T-cell (primary cell): ENCODE results near the gene GPR55. TPM values are rescaled to one million over a fixed set of nuclear protein-coding genes. Genes with fewer than 3 reads are reported as not detected.

ENCODE experiments used
- ATAC-seq, 4 experiments: fragments of 200-7000 bp in 3 of 4; fragments of 150-1000 bp in 1 of 4; cut with Tn5 transposase; replicated peaks in 1 of 4; 1 replicate in 3 of 4; 2 replicates in 1 of 4; pipeline ENCODE4 v1.10.0; 2021; ENCODE audit warnings: moderate library complexity in 3 of 4, mild to moderate bottlenecking in 2 of 4, moderate number of reproducible peaks in 1 of 4
- CTCF ChIA-PET, 2 donors: fragments of 300-600 bp; sonication (Branson Sonifier 250); formaldehyde crosslinking; loops; one replicate each; lab custom pipeline; 2022; ENCODE audit warnings: antibody characterized with exemption in 2 of 2; lab: Charles Lee
- POLR2A ChIA-PET, 2 donors: fragments of 300-600 bp; sonication (Branson Sonifier 250); formaldehyde crosslinking; loops; one replicate each; lab custom pipeline; 2022; ENCODE audit warnings: antibody characterized with exemption in 2 of 2; lab: Charles Lee
- DNase-seq, 35 experiments: peaks; one replicate each; pipeline versions ENCODE4 v3.0.0 to v3.0.0-alpha.2; 2013 to 2023
- H3K27ac ChIP-seq: one replicate; pipeline ENCODE4 v1.5.1; 2013; ENCODE audit warnings: low read length
- H3K27me3 ChIP-seq, 2 experiments: replicated peaks in 1 of 2; 1 replicate in 1 of 2; 2 replicates in 1 of 2; pipeline versions ENCODE4 v1.6.1 to v1.7.0; 2013; ENCODE audit warnings: low read length in 1 of 2, mixed read lengths in 1 of 2; ENCODE audit not compliant: control insufficient read depth in 2 of 2, insufficient read depth in 2 of 2; ENCODE audit errors: extremely low read depth in 1 of 2
- H3K36me3 ChIP-seq, 2 donors: 1 replicate in 1 of 2; 2 replicates in 1 of 2; pipeline versions ENCODE4 v1.6.1 to v1.7.0; 2013; ENCODE audit warnings: low read length in 1 of 2; ENCODE audit not compliant: control insufficient read depth in 2 of 2, insufficient read depth in 1 of 2; ENCODE audit errors: extremely low read depth in 1 of 2
- H3K4me1 ChIP-seq, 2 experiments: 1 replicate in 1 of 2; 2 replicates in 1 of 2; pipeline versions ENCODE4 v1.6.1 to v1.7.0; 2013; ENCODE audit warnings: low read length in 2 of 2, mixed read lengths in 1 of 2; ENCODE audit not compliant: insufficient read depth in 2 of 2, control insufficient read depth in 1 of 2; ENCODE audit errors: extremely low read depth in 1 of 2
- H3K4me3 ChIP-seq, 2 donors: 1 replicate in 1 of 2; 2 replicates in 1 of 2; pipeline versions ENCODE4 v1.5.1 to v1.7.0; 2013; ENCODE audit warnings: mild to moderate bottlenecking in 2 of 2, low read length in 1 of 2, moderate library complexity in 1 of 2; ENCODE audit not compliant: control insufficient read depth in 1 of 2; ENCODE audit errors: extremely low read depth in 1 of 2
- H3K9me3 ChIP-seq: 2 replicates; pipeline ENCODE4 v1.7.0; 2013
- H3K27ac Mint-ChIP-seq, 2 donors: one replicate each; pipeline ENCODE4 v1.8.0; 2020 to 2021; ENCODE audit warnings: mild to moderate bottlenecking in 2 of 2, mixed read lengths in 2 of 2
- H3K27me3 Mint-ChIP-seq, 2 donors: one replicate each; pipeline ENCODE4 v1.8.0; 2021 to 2022; ENCODE audit warnings: mixed read lengths in 2 of 2
- H3K36me3 Mint-ChIP-seq: one replicate; pipeline ENCODE4 v1.8.0; 2021; ENCODE audit warnings: mixed read lengths
- H3K4me1 Mint-ChIP-seq, 3 donors: one replicate each; pipeline ENCODE4 v1.8.0; 2020 to 2022; ENCODE audit warnings: mixed read lengths in 3 of 3, mild to moderate bottlenecking in 1 of 3
- H3K4me3 Mint-ChIP-seq, 3 donors: one replicate each; pipeline ENCODE4 v1.8.0; 2020 to 2022; ENCODE audit warnings: mild to moderate bottlenecking in 3 of 3, mixed read lengths in 3 of 3, moderate library complexity in 3 of 3
- H3K9me3 Mint-ChIP-seq, 3 donors: one replicate each; pipeline ENCODE4 v1.8.0; 2020 to 2022; ENCODE audit warnings: mixed read lengths in 3 of 3
- WGBS: methylation state at CpG from one replicate; pipeline ENCODE4 v1.1.5; 2013; ENCODE audit warnings: missing lambda C conversion rate; ENCODE audit not compliant: insufficient coverage; 5-methylcytosine and 5-hydroxymethylcytosine counted together
- total RNA-seq, 35 experiments: library from RNA in 6 of 35; stranded (reverse) in 6 of 35; fragments of 120-200 nt in 1 of 35; gene quantifications; one replicate each; pipeline versions ENCODE4 v1.2.1 to v1.2.4 and lab custom pipeline; 2013 to 2026

The GPR55 gene
- total RNA-seq, 5 donors from 2014 or later (not counting 1 experiment from before 2014, with no cell fraction given): 2.7 to 15.5 (median 7.8) TPM

DNA sequence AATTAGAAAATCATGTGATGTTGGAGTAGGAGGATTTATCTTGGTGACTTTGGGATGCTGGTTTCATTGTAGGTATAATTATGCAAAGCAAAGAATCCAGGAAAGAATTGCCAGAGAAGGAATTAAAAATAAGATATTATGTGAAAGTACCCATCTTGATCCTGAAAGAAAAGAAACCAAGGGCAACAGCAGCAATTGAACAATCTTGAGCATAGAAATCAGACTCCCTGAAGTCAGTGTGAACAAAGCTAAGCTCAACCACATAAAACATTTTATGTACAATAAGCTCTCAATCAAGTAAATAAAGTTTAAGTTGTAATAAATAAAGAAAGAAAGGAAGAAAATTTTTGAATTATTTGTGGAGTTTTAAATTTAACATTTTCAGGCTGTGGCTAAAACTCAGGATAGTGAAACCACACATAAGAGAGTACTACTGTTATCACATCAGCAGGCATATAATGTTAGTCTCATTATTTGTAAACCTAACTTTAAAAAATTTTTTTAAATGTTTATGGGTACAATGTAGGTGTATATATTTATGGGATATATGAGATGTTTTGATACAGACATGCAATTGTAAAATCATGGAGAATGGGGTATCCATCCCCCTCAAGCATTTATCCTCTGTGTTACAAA, 32.8 kb upstream of the GPR55 start:
- Histone ChIP-seq H3K4me3 (no peak overlapping the region), H3K27me3 (peaks cover 15 to 32% of the 10 kb centered on the region in 2 experiments), H3K36me3 (no peaks in the 10 kb centered on the region), H3K9me3 (no peaks in the 10 kb centered on the region), H3K4me1 (peaks cover 0 to 9% of the 10 kb centered on the region in 2 experiments), H3K27ac (no peak overlapping the region)
- Mint-ChIP-seq H3K27me3 (peaks cover 54% of the 10 kb centered on the region in 2 donors), H3K4me3 (peak overlapping the region; percentile 76 to 85 (median 82)), H3K27ac (no peak overlapping the region), H3K9me3 (no peaks in the 10 kb centered on the region), H3K4me1 (peaks cover 12 to 21% (median 15%) of the 10 kb centered on the region in 3 donors), H3K36me3 (no peaks in the 10 kb centered on the region)
- ATAC-seq: no peak
- ChIA-PET POLR2A (no interaction called here), CTCF (no interaction called here)
- no peak for DNase-seq

DNA sequence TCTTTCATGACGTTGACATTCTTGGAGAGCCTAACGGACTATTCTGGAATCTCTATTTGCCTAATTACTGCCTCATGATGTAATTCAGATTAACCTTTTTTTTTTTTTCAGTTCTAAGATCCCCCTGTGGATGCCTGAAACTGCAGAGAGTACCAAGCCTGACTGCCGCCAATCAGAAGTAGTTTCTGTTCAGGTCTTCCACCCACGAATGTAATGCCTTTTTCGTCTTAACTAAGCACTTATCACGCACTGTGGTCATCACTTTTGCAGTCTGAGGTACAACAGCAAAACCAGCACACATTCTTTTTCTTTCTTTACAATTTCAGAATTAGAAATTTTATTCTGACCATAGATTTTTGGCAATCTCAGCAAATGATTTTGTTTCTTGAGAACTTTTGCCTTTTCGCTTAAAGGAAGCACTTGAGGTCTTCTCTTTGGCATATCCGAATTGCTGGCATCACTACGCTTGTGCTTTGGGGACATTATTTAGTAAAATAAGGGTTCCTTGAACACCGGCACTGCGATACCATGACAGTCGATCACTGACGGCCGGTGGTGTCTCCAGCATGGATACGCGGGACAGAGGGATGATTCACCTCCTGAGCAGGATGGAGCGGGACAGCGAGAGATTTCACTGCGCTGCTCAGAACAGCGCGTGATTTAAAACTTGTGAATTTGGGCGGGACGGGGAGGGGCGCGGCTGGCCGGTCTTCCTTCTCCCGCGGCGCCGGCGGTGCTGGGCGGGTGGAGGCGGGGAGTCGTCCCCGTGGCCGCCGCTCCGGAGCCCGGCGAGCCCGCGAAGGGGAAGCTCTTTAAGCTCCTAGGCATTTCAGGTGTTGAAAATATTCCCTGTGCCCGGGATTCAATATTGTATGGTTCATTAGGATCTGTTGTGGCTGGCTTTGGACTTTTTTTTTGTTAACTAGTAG, 32.0 kb upstream of the GPR55 start:
- Histone ChIP-seq H3K9me3 (no peaks in the 10 kb centered on the region), H3K27ac (no peak overlapping the region), H3K4me3 (peak overlapping the region; percentile 44 to 52), H3K36me3 (no peaks in the 10 kb centered on the region), H3K27me3 (peaks cover 15 to 39% of the 10 kb centered on the region in 2 experiments), H3K4me1 (peaks cover 0 to 9% of the 10 kb centered on the region in 2 experiments)
- DNase-seq (peak in 5 of 35 experiments; percentile 15 to 61 (median 23)), ATAC-seq (peak; percentile 65 to 82 (median 74))
- Mint-ChIP-seq H3K4me3 (peak overlapping the region; percentile 76 to 85 (median 82)), H3K36me3 (no peaks in the 10 kb centered on the region), H3K9me3 (no peaks in the 10 kb centered on the region), H3K4me1 (peaks cover 12 to 21% (median 15%) of the 10 kb centered on the region in 3 donors), H3K27ac (peak overlapping the region in 1 of 2 donors; percentile 50), H3K27me3 (peaks cover 51 to 56% of the 10 kb centered on the region in 2 donors)
- ChIA-PET CTCF (no interaction called here), POLR2A (no interaction called here)
- WGBS: 6% methylated on average over 32 of the region's 43 CpGs

DNA sequence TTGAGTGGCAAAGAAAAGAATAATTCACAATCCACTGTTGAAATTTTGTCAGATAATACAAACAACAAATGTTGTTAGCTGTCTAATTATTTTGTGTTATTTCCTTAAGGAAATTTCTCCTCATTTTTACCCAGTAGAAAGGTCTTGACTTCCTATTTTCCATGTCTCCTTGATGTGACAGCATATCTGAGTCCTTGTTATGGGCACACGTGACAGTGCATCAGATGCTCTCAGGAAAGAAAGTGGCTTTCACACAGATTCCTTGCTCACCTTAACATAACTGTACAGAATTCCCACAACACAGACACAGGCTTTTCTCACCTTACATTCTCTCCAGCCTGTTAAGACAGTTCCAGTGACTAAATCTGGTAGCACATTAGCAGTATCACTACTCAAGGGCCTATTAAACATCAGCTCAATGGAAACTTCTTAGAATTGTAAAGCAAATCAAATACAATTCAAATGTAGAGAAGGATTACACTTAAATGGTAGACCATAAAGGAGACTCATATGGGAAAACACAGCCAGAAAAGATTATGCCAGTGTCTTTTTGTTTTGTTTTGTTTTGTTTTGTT, 30.2 kb upstream of the GPR55 start:
- H3K36me3 ChIP-seq: no peaks in the 10 kb centered on the region
- ATAC-seq: no peak
- Mint-ChIP-seq H3K4me3 (no peak overlapping the region), H3K4me1 (peaks cover 14 to 21% (median 17%) of the 10 kb centered on the region in 3 donors), H3K36me3 (no peaks in the 10 kb centered on the region), H3K9me3 (no peaks in the 10 kb centered on the region), H3K27ac (no peak overlapping the region), H3K27me3 (peaks cover 43 to 52% of the 10 kb centered on the region in 2 donors)
- ChIA-PET POLR2A (no interaction called here), CTCF (no interaction called here)
- no peak for DNase-seq
- no peaks in the 10 kb centered on the region for H3K9me3 ChIP-seq
- no peak overlapping the region for H3K4me3 ChIP-seq
- WGBS: 82% methylated on average over 1 of the region's 1 CpG
- peaks cover 0 to 9% of the 10 kb centered on the region in 2 experiments for H3K4me1 ChIP-seq
- H3K27ac ChIP-seq: no peak overlapping the region
- peaks cover 15 to 43% of the 10 kb centered on the region in 2 experiments for H3K27me3 ChIP-seq

DNA sequence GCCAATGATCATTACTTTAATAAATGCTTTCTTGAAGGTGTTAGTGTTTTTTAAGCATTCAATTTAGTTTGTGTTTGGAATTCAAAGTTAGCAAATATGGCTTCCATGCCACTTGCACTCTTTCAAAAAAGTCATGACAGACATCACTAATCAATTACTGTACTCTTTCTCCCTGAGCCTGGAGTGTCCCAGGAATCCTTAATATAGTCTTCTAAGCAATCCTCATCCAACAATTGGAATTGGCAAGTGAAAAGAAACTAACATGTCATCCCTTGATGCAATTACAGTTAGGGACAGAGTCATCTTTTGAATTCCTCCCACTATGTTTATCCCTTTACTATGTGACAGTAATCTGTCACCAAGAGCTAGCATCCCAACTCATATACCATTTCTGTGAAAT, 29.7 kb upstream of the GPR55 start:
- H3K9me3 ChIP-seq: no peaks in the 10 kb centered on the region
- Mint-ChIP-seq H3K27me3 (peaks cover 38 to 48% of the 10 kb centered on the region in 2 donors), H3K4me1 (peaks cover 14 to 21% (median 18%) of the 10 kb centered on the region in 3 donors), H3K36me3 (no peaks in the 10 kb centered on the region), H3K9me3 (no peaks in the 10 kb centered on the region), H3K27ac (no peak overlapping the region), H3K4me3 (no peak overlapping the region)
- no peak overlapping the region for H3K27ac ChIP-seq
- no peaks in the 10 kb centered on the region for H3K36me3 ChIP-seq
- CTCF ChIA-PET: no interaction called here
- H3K4me3 ChIP-seq: no peak overlapping the region
- H3K27me3 ChIP-seq: peaks cover 15 to 43% of the 10 kb centered on the region in 2 experiments
- DNase-seq: no peak
- ATAC-seq: no peak
- POLR2A ChIA-PET: no interaction called here
- H3K4me1 ChIP-seq: peaks cover 0 to 14% of the 10 kb centered on the region in 2 experiments

DNA sequence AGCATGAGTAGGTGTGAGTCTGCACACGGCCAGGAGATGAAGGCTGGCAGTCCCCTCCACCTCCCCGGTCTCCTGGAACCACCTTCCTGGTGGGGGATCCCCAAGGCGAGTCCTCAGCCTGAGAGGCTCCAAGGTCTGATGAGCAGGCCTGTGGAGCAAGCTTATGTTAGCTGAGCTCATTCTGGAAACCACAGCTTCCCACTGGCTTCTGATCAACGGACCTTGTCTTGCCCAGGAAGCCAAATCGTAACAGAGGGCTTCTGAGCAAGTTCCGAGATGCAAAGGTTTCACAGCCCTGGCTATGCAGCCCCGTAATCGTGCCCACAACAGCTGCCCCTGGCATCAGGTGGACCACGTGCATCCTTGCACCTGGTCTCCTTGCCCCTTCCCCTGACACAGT, 28.8 kb upstream of the GPR55 start:
- H3K36me3 Mint-ChIP-seq: no peaks in the 10 kb centered on the region
- ChIA-PET CTCF (no interaction called here), POLR2A (no interaction called here)
- WGBS: 40% methylated on average over 9 of the region's 9 CpGs
- H3K9me3 Mint-ChIP-seq: no peaks in the 10 kb centered on the region
- no peak overlapping the region for H3K27ac ChIP-seq
- H3K4me3 Mint-ChIP-seq: no peak overlapping the region
- peaks cover 12 to 37% of the 10 kb centered on the region in 2 experiments for H3K27me3 ChIP-seq
- no peak overlapping the region for H3K4me3 ChIP-seq
- peaks cover 0 to 14% of the 10 kb centered on the region in 2 experiments for H3K4me1 ChIP-seq
- H3K36me3 ChIP-seq: no peaks in the 10 kb centered on the region
- DNase-seq (no peak), ATAC-seq (no peak)
- peaks cover 14 to 21% (median 18%) of the 10 kb centered on the region in 3 donors for H3K4me1 Mint-ChIP-seq
- no peaks in the 10 kb centered on the region for H3K9me3 ChIP-seq
- peaks cover 32 to 39% of the 10 kb centered on the region in 2 donors for H3K27me3 Mint-ChIP-seq
- no peak overlapping the region for H3K27ac Mint-ChIP-seq

DNA sequence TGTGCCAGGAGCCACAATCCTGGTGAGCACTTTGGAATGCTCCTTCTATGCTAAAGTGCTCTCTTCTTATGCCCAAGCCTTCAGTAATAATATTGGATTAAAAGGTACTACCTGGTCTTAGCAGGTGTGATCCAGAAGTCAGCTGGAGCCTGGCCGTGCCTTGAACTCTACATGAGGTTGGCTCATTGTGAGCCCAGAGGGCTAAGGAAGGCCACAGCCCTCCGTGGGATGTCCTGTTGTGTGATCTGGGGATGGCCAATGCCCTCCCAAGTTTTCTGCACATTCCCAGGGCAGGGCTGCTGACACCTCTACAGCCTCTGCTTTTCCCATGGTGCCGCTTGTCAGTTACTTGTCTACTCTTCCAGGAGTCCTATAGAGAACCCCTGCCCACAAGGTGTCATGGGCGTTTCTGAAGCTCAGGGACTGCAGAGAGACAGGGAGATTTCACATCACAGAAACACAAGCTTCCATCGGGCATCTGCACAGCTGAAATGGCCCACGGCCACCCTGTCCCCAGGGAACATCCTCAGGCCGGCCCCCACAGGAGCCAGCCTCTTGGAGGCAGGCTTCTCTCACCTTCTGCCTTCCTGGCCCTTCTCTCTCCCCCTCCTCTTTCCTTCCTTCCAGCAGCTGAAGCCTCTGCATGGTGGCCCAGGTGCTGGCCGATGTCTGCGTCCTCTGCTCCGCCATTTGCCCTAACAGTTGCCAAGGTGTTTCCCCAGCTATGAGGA, 27.3 kb upstream of the GPR55 start:
- Mint-ChIP-seq H3K9me3 (no peaks in the 10 kb centered on the region), H3K36me3 (no peaks in the 10 kb centered on the region), H3K4me1 (peaks cover 9 to 10% (median 10%) of the 10 kb centered on the region in 3 donors), H3K4me3 (no peak overlapping the region), H3K27ac (no peak overlapping the region), H3K27me3 (peaks cover 21 to 28% of the 10 kb centered on the region in 2 donors)
- no peaks in the 10 kb centered on the region for H3K36me3 ChIP-seq
- ChIA-PET POLR2A (no interaction called here), CTCF (interaction anchor here in 1 of 2 donors (0.6 kb wide), 1 partner anchor 35 kb away, joined by 3 read pairs; no protein-coding TSS in a partner anchor)
- ATAC-seq (no peak), DNase-seq (no peak)
- H3K4me3 ChIP-seq: no peak overlapping the region
- H3K9me3 ChIP-seq: no peaks in the 10 kb centered on the region
- peaks cover 11 to 35% of the 10 kb centered on the region in 2 experiments for H3K27me3 ChIP-seq
- peaks cover 0 to 12% of the 10 kb centered on the region in 2 experiments for H3K4me1 ChIP-seq
- no peak overlapping the region for H3K27ac ChIP-seq
- 81% methylated on average over 6 of the region's 10 CpGs for WGBS
